Muscle of leg (tissue), 11 donors: ENCODE data around the gene CPAMD8. TPM values are rescaled to one million over a fixed set of nuclear protein-coding genes. Genes with fewer than 3 reads are reported as not detected.
"Not testable (repeated sequence)": the region's sequence is repeated elsewhere in the genome, so short reads cannot be mapped to it uniquely, and the experiment has no call there.

ENCODE experiments used
- DNase-seq: peaks from one replicate; pipeline ENCODE4 v3.0.0; 2013
- H3K27ac ChIP-seq: one replicate; pipeline ENCODE4 v1.5.1; 2013; ENCODE audit warnings: mild to moderate bottlenecking, low read length, control low read depth
- H3K27me3 ChIP-seq: one replicate; pipeline ENCODE4 v1.6.1; 2013; ENCODE audit warnings: low read length; ENCODE audit not compliant: control insufficient read depth, insufficient read depth
- H3K36me3 ChIP-seq: one replicate; pipeline ENCODE4 v1.6.1; 2013; ENCODE audit warnings: low read length; ENCODE audit not compliant: control insufficient read depth, insufficient read depth
- H3K4me1 ChIP-seq: one replicate; pipeline ENCODE4 v1.6.1; 2013; ENCODE audit warnings: low read length; ENCODE audit not compliant: control insufficient read depth, insufficient read depth
- H3K4me3 ChIP-seq: one replicate; pipeline ENCODE4 v1.5.1; 2013; ENCODE audit warnings: low read length, control low read depth
- H3K9me3 ChIP-seq: replicated peaks from 2 replicates; pipeline ENCODE4 v1.6.1; 2013; ENCODE audit warnings: low read depth, low read length; ENCODE audit not compliant: control insufficient read depth
- WGBS: methylation state at CpG from one replicate; pipeline ENCODE4 v1.1.5; 2013; ENCODE audit warnings: missing lambda C conversion rate; ENCODE audit not compliant: insufficient coverage; 5-methylcytosine and 5-hydroxymethylcytosine counted together
- polyA plus RNA-seq, 8 donors: library from polyadenylated mRNA; unstranded; fragments of 120-200 nt; gene quantifications; one replicate each; pipeline versions ENCODE4 v1.2.1 to v1.2.3, GENCODE V29; 2013; ENCODE audit warnings: inconsistent platforms in 1 of 8, low replicate concordance in 1 of 8; ENCODE audit not compliant: insufficient read length in 8 of 8, insufficient read depth in 1 of 8
- total RNA-seq: library from RNA; stranded (reverse); fragments of 120-200 nt; gene quantifications from one replicate; pipeline ENCODE4 v1.2.4, GENCODE V29; 2013

The CPAMD8 gene
- total and polyA plus RNA-seq, 9 donors: 2.2 to 10.1 (median 5.2) TPM

DNA sequence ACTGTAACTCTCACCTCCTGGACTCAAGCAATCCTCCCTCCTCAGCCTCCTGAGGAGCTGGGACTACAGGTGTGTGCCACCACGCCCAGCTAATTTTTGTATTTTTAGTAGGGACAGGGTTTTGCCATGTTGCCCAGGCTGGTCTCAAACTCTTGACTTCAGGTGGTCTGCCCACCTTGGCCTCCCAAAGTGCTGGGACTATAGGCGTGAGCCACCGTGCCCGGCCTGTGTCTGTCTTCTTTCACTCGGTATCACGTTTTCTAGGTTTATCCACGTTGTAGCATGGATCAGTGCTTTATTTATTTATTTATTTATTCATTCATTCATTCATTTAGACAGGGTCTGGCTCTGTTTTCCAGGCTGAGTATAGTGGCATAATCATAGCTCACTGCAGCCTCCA lies 83.5 kb downstream of the CPAMD8 start:
- DNase-seq, H3K9me3 ChIP-seq, H3K27ac ChIP-seq, H3K4me3 ChIP-seq, H3K4me1 ChIP-seq, H3K27me3 ChIP-seq, H3K36me3 ChIP-seq: not testable (repeated sequence)
- WGBS: 96% methylated on average over 3 of the region's 7 CpGs

- Histone ChIP-seq H3K4me3 (no peak overlapping the region), H3K9me3 (no peaks in the 10 kb centered on the region), H3K27me3 (no peaks in the 10 kb centered on the region), H3K27ac (no peak overlapping the region), H3K36me3 (no peaks in the 10 kb centered on the region), H3K4me1 (peaks cover 3% of the 10 kb centered on the region)
- whole genome bisulfite sequencing: 64% methylated on average over 5 of the region's 6 CpGs
- DNase-seq: no peak
Observed at GRCh38 chr19:16942583-16942982, 84.0 kb downstream of the CPAMD8 start.

DNA sequence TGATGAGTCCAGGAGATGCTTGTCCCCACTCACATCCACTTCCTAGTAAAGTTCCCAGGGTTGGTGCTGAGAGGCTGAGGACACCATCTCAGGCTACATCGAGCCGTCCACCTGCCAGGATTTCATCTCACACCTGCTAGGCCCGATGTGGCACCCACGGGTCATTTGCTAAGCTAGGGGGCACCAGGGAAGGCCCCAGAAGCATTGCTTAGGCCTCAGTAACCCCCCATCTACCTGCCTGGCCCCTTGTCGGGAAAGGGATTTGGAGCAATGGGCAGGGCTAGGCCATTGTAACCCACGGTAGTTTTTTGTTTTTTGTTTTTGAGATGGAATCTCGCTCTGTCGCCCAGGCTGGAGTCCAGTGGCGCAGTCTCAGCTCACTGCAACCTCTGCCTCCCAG lies 86.0 kb downstream of the CPAMD8 start:
- H3K4me3 ChIP-seq: no peak overlapping the region
- H3K27me3 ChIP-seq: no peaks in the 10 kb centered on the region
- H3K36me3 ChIP-seq: no peaks in the 10 kb centered on the region
- no peak overlapping the region for H3K27ac ChIP-seq
- no peak for DNase-seq
- 90% methylated on average over 2 of the region's 9 CpGs for WGBS
- H3K4me1 ChIP-seq: peaks cover 3% of the 10 kb centered on the region
- H3K9me3 ChIP-seq: no peaks in the 10 kb centered on the region

DNA sequence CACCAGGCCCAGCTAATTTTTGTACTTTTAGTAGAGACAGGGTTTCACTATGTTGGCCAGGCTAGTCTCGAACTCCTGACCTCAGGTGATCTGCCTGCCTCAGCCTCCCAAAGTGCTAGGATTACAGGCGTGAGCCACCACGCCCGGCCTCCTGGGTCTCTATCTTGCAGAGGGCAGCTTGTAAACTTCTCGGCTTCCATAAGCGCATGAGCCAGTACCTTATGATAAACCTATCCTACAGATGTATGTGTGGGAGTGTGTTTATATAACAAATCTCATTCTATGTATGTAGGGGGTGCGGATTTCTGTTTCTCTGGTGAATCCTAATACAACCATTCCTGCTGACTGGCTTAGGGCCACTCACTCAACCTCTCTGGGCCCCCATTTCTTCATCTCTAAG lies 86.5 kb downstream of the CPAMD8 start:
- not testable (repeated sequence) for H3K9me3 ChIP-seq, H3K4me3 ChIP-seq, H3K27me3 ChIP-seq, DNase-seq, H3K4me1 ChIP-seq, H3K36me3 ChIP-seq, H3K27ac ChIP-seq
- no CpG with 5 or more reads among the region's 7 CpGs for WGBS

DNA sequence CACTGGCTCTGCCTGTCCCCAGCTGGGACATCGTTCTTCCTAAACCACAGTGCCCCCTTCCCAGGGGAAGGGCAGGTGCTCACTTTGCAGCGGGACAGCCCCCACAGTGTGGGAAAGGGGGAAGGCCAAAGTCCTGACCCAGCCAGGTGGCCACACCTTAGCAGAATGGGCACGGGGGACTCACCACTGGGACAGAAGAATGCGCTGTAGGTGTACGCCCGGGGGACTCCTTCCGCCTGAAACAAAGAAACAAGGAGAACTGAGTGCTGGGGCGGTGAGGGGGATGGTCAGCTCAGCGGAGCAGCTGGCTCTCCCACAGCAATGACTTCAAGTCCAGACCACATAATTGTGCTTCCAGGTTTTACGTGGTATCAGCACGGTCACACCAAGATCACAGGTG lies 88.4 kb downstream of the CPAMD8 start:
- no peak for DNase-seq
- Histone ChIP-seq H3K4me3 (no peak overlapping the region), H3K36me3 (no peaks in the 10 kb centered on the region), H3K27ac (no peak overlapping the region), H3K27me3 (no peaks in the 10 kb centered on the region), H3K4me1 (no peaks in the 10 kb centered on the region), H3K9me3 (peaks cover 3% of the 10 kb centered on the region)
- WGBS: 91% methylated on average over 9 of the region's 11 CpGs

GRCh38 chr19:16937796-16938195 lies 88.8 kb downstream of the CPAMD8 start:
- not testable (repeated sequence) for DNase-seq, H3K4me3 ChIP-seq, H3K9me3 ChIP-seq, H3K27me3 ChIP-seq, H3K36me3 ChIP-seq, H3K27ac ChIP-seq, H3K4me1 ChIP-seq
- 88% methylated on average over 7 of the region's 12 CpGs for WGBS

DNA sequence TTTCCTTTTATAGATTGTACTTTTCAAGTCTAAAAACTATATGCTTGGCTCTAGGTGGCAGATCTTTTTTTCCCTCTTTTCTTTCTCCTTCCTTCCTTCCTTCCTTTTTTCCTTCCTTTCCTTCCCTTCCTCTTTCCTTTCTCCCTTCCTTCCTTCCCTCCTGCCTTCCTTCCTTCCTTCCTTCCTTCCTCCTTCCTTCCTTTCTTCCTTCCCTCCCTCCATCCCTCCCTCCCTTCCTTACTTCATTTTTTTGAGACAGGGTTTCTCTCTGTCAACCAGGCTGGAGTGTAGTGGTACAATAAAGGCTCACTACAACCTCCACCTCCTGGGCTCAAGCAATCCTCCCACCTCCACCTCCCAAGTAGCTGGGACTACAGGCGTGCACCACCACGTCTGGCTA lies 89.7 kb downstream of the CPAMD8 start:
- Histone ChIP-seq H3K4me3 (no peak overlapping the region), H3K27ac (no peak overlapping the region), H3K9me3 (peaks cover 5% of the 10 kb centered on the region), H3K36me3 (no peaks in the 10 kb centered on the region), H3K27me3 (no peaks in the 10 kb centered on the region), H3K4me1 (no peaks in the 10 kb centered on the region)
- no peak for DNase-seq
- no CpG with 5 or more reads among the region's 2 CpGs for WGBS

GRCh38 chr19:16934489-16934888 lies 92.1 kb downstream of the CPAMD8 start:
- Histone ChIP-seq H3K4me1 (no peaks in the 10 kb centered on the region), H3K4me3 (no peak overlapping the region), H3K27me3 (no peaks in the 10 kb centered on the region), H3K36me3 (no peaks in the 10 kb centered on the region), H3K9me3 (peaks cover 8% of the 10 kb centered on the region), H3K27ac (no peak overlapping the region)
- no peak for DNase-seq
- WGBS: no CpG with 5 or more reads among the region's 1 CpG

DNA sequence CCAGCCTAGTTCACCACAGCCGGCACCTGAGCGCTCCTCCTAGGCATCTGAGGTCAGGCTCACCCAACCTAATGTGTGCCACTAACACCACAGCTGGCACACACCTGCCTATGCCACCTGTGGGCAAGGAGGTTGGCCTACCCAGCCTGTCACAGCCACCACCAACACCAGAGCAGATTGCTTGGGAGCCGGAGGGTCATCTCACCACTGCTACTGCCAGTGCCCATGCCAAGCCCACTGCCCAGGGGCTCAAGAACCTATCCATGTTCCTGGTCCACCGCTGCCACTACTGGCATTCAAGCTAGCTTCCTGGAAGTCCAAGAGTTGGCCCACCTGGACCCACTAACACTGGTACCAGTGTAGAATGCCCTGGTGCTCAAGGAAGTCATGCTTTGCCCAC lies 95.3 kb downstream of the CPAMD8 start:
- H3K36me3 ChIP-seq: no peaks in the 10 kb centered on the region
- H3K4me3 ChIP-seq: no peak overlapping the region
- no peaks in the 10 kb centered on the region for H3K27me3 ChIP-seq
- H3K4me1 ChIP-seq: no peaks in the 10 kb centered on the region
- no peak for DNase-seq
- no peak overlapping the region for H3K27ac ChIP-seq
- whole genome bisulfite sequencing: 97% methylated on average over 4 of the region's 4 CpGs
- H3K9me3 ChIP-seq: peaks cover 10% of the 10 kb centered on the region

- Histone ChIP-seq H3K27me3 (no peaks in the 10 kb centered on the region), H3K9me3 (peaks cover 10% of the 10 kb centered on the region), H3K27ac (no peak overlapping the region), H3K4me3 (no peak overlapping the region), H3K4me1 (no peaks in the 10 kb centered on the region), H3K36me3 (no peaks in the 10 kb centered on the region)
- 80% methylated on average over 5 of the region's 5 CpGs for WGBS
- no peak for DNase-seq
Observed at GRCh38 chr19:16930753-16931152, 95.9 kb downstream of the CPAMD8 start.

DNA sequence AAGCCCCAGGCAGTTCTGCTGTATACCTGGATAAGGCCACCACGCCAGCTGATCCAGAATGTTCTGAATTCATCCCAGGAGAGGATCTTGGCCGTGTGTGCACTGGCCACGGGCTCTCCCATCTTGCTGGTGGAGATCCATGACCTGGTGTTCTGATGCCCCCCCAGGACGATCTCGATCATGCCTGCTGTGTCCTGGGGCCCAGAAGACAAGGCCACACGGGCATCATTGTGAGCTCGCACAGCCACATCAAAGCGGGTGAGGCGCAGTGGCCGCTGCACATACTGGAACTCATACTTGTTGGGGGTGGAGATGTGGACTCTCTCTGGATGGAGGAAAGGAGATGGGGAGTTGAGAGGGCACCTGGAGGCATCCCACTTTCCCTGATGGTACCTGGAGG lies 97.7 kb downstream of the CPAMD8 start:
- no peak overlapping the region for H3K4me3 ChIP-seq
- no peak overlapping the region for H3K27ac ChIP-seq
- peaks cover 13% of the 10 kb centered on the region for H3K9me3 ChIP-seq
- H3K27me3 ChIP-seq: no peaks in the 10 kb centered on the region
- H3K4me1 ChIP-seq: no peaks in the 10 kb centered on the region
- no peak for DNase-seq
- WGBS: 88% methylated on average over 6 of the region's 10 CpGs
- no peaks in the 10 kb centered on the region for H3K36me3 ChIP-seq
